ENCODE results near the gene AKR1B1. TPM values are rescaled to one million over a fixed set of nuclear protein-coding genes. Genes with fewer than 3 reads are reported as not detected.
"Not testable (repeated sequence)": the region's sequence is repeated elsewhere in the genome, so short reads cannot be mapped to it uniquely, and the experiment has no call there.

Gene AKR1B1
- total RNA-seq, 2 experiments from 2014 or later = 60.6 to 65.5 TPM

GRCh38 chr7:134495546-134495945, 36.6 kb upstream of the AKR1B1 start:
- POLR2A ChIA-PET = no interaction called here
- CTCF ChIA-PET = no interaction called here
- Mint-ChIP-seq H3K27me3 (peaks cover 42% of the 10 kb centered on the region), H3K9me3 (no peaks in the 10 kb centered on the region), H3K27ac (no peak overlapping the region), H3K4me1 (ENCODE audit: low read depth) (no peaks in the 10 kb centered on the region), H3K36me3 (ENCODE audit: low read depth) (no peaks in the 10 kb centered on the region), H3K4me3 (no peak overlapping the region)
- H3K4me1 ChIP-seq (ENCODE audit: insufficient read depth, low read length) = no peaks in the 10 kb centered on the region
- intact Hi-C loops (cut with DNase I, micrococcal nuclease) = no loop called here
- H3K27ac ChIP-seq (ENCODE audit: low read depth in 1 of 2, low read length in 2 of 2) = no peak overlapping the region
- no peak for ATAC-seq (ENCODE audit: poor library complexity)
- no peaks in the 10 kb centered on the region for H3K9me3 ChIP-seq (ENCODE audit: control insufficient read depth in 1 of 2, insufficient read depth in 1 of 2, low read length in 2 of 2)
- peaks cover 0 to 6% of the 10 kb centered on the region in 2 experiments for H3K27me3 ChIP-seq (ENCODE audit: control insufficient read depth in 1 of 2, insufficient read depth in 2 of 2, low read length in 2 of 2)
- H3K4me3 ChIP-seq (ENCODE audit: low read length) = no peak overlapping the region
- no peak for DNase-seq
- TF ChIP-seq CTCF (IDR thresholded peaks at IDR 0.05) = no peak
- H3K36me3 ChIP-seq (ENCODE audit: insufficient read depth, low read length) = no peaks in the 10 kb centered on the region

- no peaks in the 10 kb centered on the region for H3K9me3 ChIP-seq (ENCODE audit: control insufficient read depth in 1 of 2, insufficient read depth in 1 of 2, low read length in 2 of 2)
- CTCF ChIA-PET = interaction anchor here (0.6 kb wide), 1 partner anchor 21 kb away, joined by 3 read pairs; no protein-coding TSS in a partner anchor
- Mint-ChIP-seq H3K4me1 (ENCODE audit: low read depth) (no peaks in the 10 kb centered on the region), H3K4me3 (no peak overlapping the region), H3K27me3 (peaks cover 46% of the 10 kb centered on the region), H3K9me3 (no peaks in the 10 kb centered on the region), H3K36me3 (ENCODE audit: low read depth) (no peaks in the 10 kb centered on the region), H3K27ac (no peak overlapping the region)
- DNase-seq (no peak), ATAC-seq (ENCODE audit: poor library complexity) (no peak)
- intact Hi-C loops (cut with DNase I, micrococcal nuclease) = no loop called here
- H3K27ac ChIP-seq (ENCODE audit: low read depth in 1 of 2, low read length in 2 of 2) = no peak overlapping the region
- H3K36me3 ChIP-seq (ENCODE audit: insufficient read depth, low read length) = no peaks in the 10 kb centered on the region
- POLR2A ChIA-PET = no interaction called here
- peaks cover 0 to 7% of the 10 kb centered on the region in 2 experiments for H3K27me3 ChIP-seq (ENCODE audit: control insufficient read depth in 1 of 2, insufficient read depth in 2 of 2, low read length in 2 of 2)
- TF ChIP-seq CTCF (IDR thresholded peaks at IDR 0.05) = no peak
- H3K4me3 ChIP-seq (ENCODE audit: low read length) = no peak overlapping the region
- H3K4me1 ChIP-seq (ENCODE audit: insufficient read depth, low read length) = no peaks in the 10 kb centered on the region
These were observed 34.2 kb upstream of the AKR1B1 start for GRCh38 chr7:134493091-134493490.

GRCh38 chr7:134487721-134488120, 28.8 kb upstream of the AKR1B1 start:
- H3K36me3 ChIP-seq (ENCODE audit: insufficient read depth, low read length); H3K27ac Mint-ChIP-seq; H3K4me3 ChIP-seq (ENCODE audit: low read length); H3K36me3 Mint-ChIP-seq (ENCODE audit: low read depth); H3K27ac ChIP-seq (ENCODE audit: low read depth in 1 of 2, low read length in 2 of 2); DNase-seq; H3K4me1 ChIP-seq (ENCODE audit: insufficient read depth, low read length); H3K27me3 ChIP-seq (ENCODE audit: control insufficient read depth in 1 of 2, insufficient read depth in 2 of 2, low read length in 2 of 2); POLR2A ChIA-PET; intact Hi-C loops (cut with DNase I, micrococcal nuclease); ATAC-seq (ENCODE audit: poor library complexity); CTCF ChIA-PET; H3K4me3 Mint-ChIP-seq; H3K9me3 Mint-ChIP-seq; H3K9me3 ChIP-seq (ENCODE audit: control insufficient read depth in 1 of 2, insufficient read depth in 1 of 2, low read length in 2 of 2); H3K4me1 Mint-ChIP-seq (ENCODE audit: low read depth): not testable (repeated sequence)
- peaks cover 62% of the 10 kb centered on the region for H3K27me3 Mint-ChIP-seq

- Mint-ChIP-seq H3K27me3 (peaks cover 54% of the 10 kb centered on the region), H3K27ac (no peak overlapping the region)
- ATAC-seq (ENCODE audit: poor library complexity) = no peak
These were observed 26.3 kb upstream of the AKR1B1 start for GRCh38 chr7:134485203-134485602.

More at GRCh38 chr7:134485203-134485602, 26.3 kb upstream of the AKR1B1 start:
- ChIA-PET CTCF (no interaction called here), POLR2A (no interaction called here)
- Histone ChIP-seq H3K27ac (ENCODE audit: low read depth in 1 of 2, low read length in 2 of 2) (no peak overlapping the region), H3K9me3 (ENCODE audit: control insufficient read depth in 1 of 2, insufficient read depth in 1 of 2, low read length in 2 of 2) (no peaks in the 10 kb centered on the region), H3K4me1 (ENCODE audit: insufficient read depth, low read length) (no peaks in the 10 kb centered on the region), H3K36me3 (ENCODE audit: insufficient read depth, low read length) (no peaks in the 10 kb centered on the region), H3K4me3 (ENCODE audit: low read length) (no peak overlapping the region), H3K27me3 (ENCODE audit: control insufficient read depth in 1 of 2, insufficient read depth in 2 of 2, low read length in 2 of 2) (no peaks in the 10 kb centered on the region)
- no peak for DNase-seq
- H3K4me1 Mint-ChIP-seq (ENCODE audit: low read depth) = no peaks in the 10 kb centered on the region
- TF ChIP-seq CTCF (IDR thresholded peaks at IDR 0.05) = no peak
- no peaks in the 10 kb centered on the region for H3K9me3 Mint-ChIP-seq
- no peaks in the 10 kb centered on the region for H3K36me3 Mint-ChIP-seq (ENCODE audit: low read depth)
- no peak overlapping the region for H3K4me3 Mint-ChIP-seq
- intact Hi-C loops (cut with DNase I, micrococcal nuclease) = no loop called here
